Natural killer cell (primary cell): ENCODE results near the gene U2AF1. TPM values are rescaled to one million over a fixed set of nuclear protein-coding genes. Genes with fewer than 3 reads are reported as not detected.
"Not testable (repeated sequence)": the region's sequence is repeated elsewhere in the genome, so short reads cannot be mapped to it uniquely, and the experiment has no call there.

Experiments
- ATAC-seq, 3 donors: fragments of 150-1000 bp in 2 of 3; fragments of 200-7000 bp in 1 of 3; cut with Tn5 transposase; 1 replicate in 1 of 3; 2 replicates in 2 of 3; pipeline ENCODE4 v1.10.0; 2021; ENCODE audit warnings: mild to moderate bottlenecking in 2 of 3, moderate library complexity in 2 of 3
- DNase-seq, 2 donors: peaks; one replicate each; pipeline versions ENCODE4 v3.0.0 to v3.0.0-alpha.2; 2013 to 2021; ENCODE audit warnings: mixed read lengths in 1 of 2
- H3K27ac ChIP-seq: one replicate; pipeline ENCODE4 v1.5.1; 2013; ENCODE audit warnings: mild to moderate bottlenecking, low read length
- H3K27me3 ChIP-seq: one replicate; pipeline ENCODE4 v1.6.1; 2013; ENCODE audit warnings: low read length; ENCODE audit not compliant: control insufficient read depth, insufficient read depth
- H3K36me3 ChIP-seq: one replicate; pipeline ENCODE4 v1.6.1; 2013; ENCODE audit warnings: low read length; ENCODE audit not compliant: control insufficient read depth, insufficient read depth
- H3K4me1 ChIP-seq: one replicate; pipeline ENCODE4 v1.6.1; 2013; ENCODE audit warnings: low read length; ENCODE audit not compliant: control insufficient read depth, insufficient read depth
- H3K4me3 ChIP-seq: one replicate; pipeline ENCODE4 v1.5.1; 2013; ENCODE audit warnings: low read length
- H3K9me3 ChIP-seq: one replicate; pipeline ENCODE4 v1.6.1; 2013; ENCODE audit warnings: low read length; ENCODE audit not compliant: control insufficient read depth, insufficient read depth
- H3K27ac Mint-ChIP-seq, 2 donors: one replicate each; pipeline ENCODE4 v1.8.0; 2022; ENCODE audit warnings: mild to moderate bottlenecking in 2 of 2, mixed read lengths in 2 of 2, moderate library complexity in 1 of 2
- H3K27me3 Mint-ChIP-seq, 2 donors: one replicate each; pipeline ENCODE4 v1.8.0; 2022; ENCODE audit warnings: low read depth in 2 of 2, mixed read lengths in 2 of 2
- H3K36me3 Mint-ChIP-seq: one replicate; pipeline ENCODE4 v1.8.0; 2022; ENCODE audit warnings: mixed read lengths
- H3K4me1 Mint-ChIP-seq, 2 donors: one replicate each; pipeline ENCODE4 v1.8.0; 2022; ENCODE audit warnings: mixed read lengths in 2 of 2
- H3K4me3 Mint-ChIP-seq: one replicate; pipeline ENCODE4 v1.8.0; 2022; ENCODE audit warnings: mild to moderate bottlenecking, moderate library complexity, mixed read lengths
- H3K9me3 Mint-ChIP-seq, 2 donors: one replicate each; pipeline ENCODE4 v1.8.0; 2022; ENCODE audit warnings: mixed read lengths in 2 of 2
- WGBS: methylation state at CpG from one replicate; pipeline ENCODE4 v1.1.7; 2013; ENCODE audit warnings: missing lambda C conversion rate; ENCODE audit not compliant: insufficient coverage; 5-methylcytosine and 5-hydroxymethylcytosine counted together
- intact Hi-C: fragments of 100-400 bp; cut with micrococcal nuclease; formaldehyde crosslinking; loops from one replicate; pipeline ENCODE4 v1.14.2; 2022
- total RNA-seq, 4 donors: library from RNA; stranded (reverse); fragments of 120-200 nt in 1 of 4; gene quantifications; one replicate each; pipeline versions ENCODE4 v1.2.3 to v1.2.4, GENCODE V29; 2013 to 2022

Gene U2AF1
- total RNA-seq, 3 donors from 2014 or later (not counting 1 experiment from before 2014, with no cell fraction given), result 9.0 to 363 (median 273) TPM

DNA sequence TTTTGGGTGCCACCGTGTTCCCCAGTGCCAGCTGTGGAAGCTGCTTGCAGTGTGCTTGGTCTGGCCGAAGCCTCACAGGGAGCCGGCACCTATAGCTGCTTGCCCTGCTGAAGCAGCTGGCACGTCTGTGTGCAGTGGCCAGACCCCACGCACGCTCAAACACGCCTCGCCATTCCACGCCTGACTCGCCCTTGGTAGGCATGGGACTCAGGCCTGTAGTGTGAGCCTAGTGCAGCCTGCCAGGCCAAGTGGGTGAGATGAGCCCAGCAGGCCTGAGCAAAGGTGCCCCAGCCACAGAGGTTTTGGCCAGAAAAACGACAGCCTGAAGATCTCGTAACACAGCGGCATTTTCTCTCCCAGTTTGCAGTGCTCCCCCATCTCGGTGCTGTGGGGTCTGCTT lies 64.1 kb downstream of the U2AF1 start:
- H3K27me3 Mint-ChIP-seq, H3K27ac ChIP-seq, ATAC-seq, DNase-seq, H3K4me3 ChIP-seq, H3K27ac Mint-ChIP-seq, H3K4me3 Mint-ChIP-seq, H3K9me3 ChIP-seq, H3K27me3 ChIP-seq, H3K4me1 ChIP-seq, H3K36me3 Mint-ChIP-seq, H3K9me3 Mint-ChIP-seq, H3K36me3 ChIP-seq, H3K4me1 Mint-ChIP-seq, intact Hi-C loops: not testable (repeated sequence)
- 96% methylated on average over 7 of the region's 14 CpGs for WGBS

Other genes with a start within 250 kb of the U2AF1 start
- 10 to 100 TPM; 11.1 to 15.5 (median 14.0) TPM for gene WDR4, start 228.0 kb downstream of the U2AF1 start, total RNA-seq
- 10 to 100 TPM; 21.8 to 25.7 (median 23.9) TPM for gene NDUFV3, start 214.3 kb downstream of the U2AF1 start, total RNA-seq
- not detected for gene ERVH48-1, start 181.9 kb downstream of the U2AF1 start, total RNA-seq
- 10 to 100 TPM; 19.1 to 25.5 (median 21.5) TPM for gene PKNOX1, start 133.0 kb downstream of the U2AF1 start, total RNA-seq
- under 1 TPM in 2 of 3 donors, not detected in 1; 0.58 to 0.84 TPM for gene CBS, start 31.7 kb downstream of the U2AF1 start, total RNA-seq
- gene CRYAA, start 61.4 kb upstream of the U2AF1 start, total RNA-seq, result not detected